Kidney epithelial cell (primary cell): ENCODE results near the gene CISH. TPM values are rescaled to one million over a fixed set of nuclear protein-coding genes. Genes with fewer than 3 reads are reported as not detected.
A peak's percentile ranks its signal among the peaks of the same experiment; 100 is the strongest.

ENCODE experiments used
- DNase-seq: peaks from one replicate; pipeline ENCODE4 v3.0.0-alpha.2; 2010; ENCODE audit warnings: low read depth
- H3K27me3 ChIP-seq: 2 replicates; pipeline ENCODE4 v1.6.0; 2011; ENCODE audit warnings: low read length; ENCODE audit not compliant: control insufficient read depth, insufficient read depth
- H3K36me3 ChIP-seq: 2 replicates; pipeline ENCODE4 v1.5.1; 2011; ENCODE audit warnings: low read length; ENCODE audit not compliant: control insufficient read depth, insufficient read depth
- H3K4me3 ChIP-seq: 2 replicates; pipeline ENCODE4 v1.5.1; 2011; ENCODE audit warnings: low read depth, mild to moderate bottlenecking, control low read depth, low read length
- CTCF ChIP-seq: IDR thresholded peaks from 2 replicates; pipeline ENCODE4 v1.5.1; 2011; ENCODE audit warnings: mild to moderate bottlenecking, moderate library complexity, low read length, control low read depth, inconsistent platforms; ENCODE audit not compliant: insufficient read depth, poor library complexity, severe bottlenecking
- total RNA-seq: library from RNA; depleted of rRNA; stranded (reverse); fragments of >200 nt; gene quantifications from 2 replicates; pipeline ENCODE4 v1.2.3, GENCODE V29; 2015

CISH gene
- total RNA-seq, 1 donor from 2014 or later: 4.8 TPM

GRCh38 chr3:50616003-50616769 lies 4.6 kb upstream of the CISH start:
- H3K4me3 ChIP-seq: peak overlapping the region; percentile 44
- peak; percentile 100 for TF ChIP-seq CTCF
- peaks cover 8% of the 10 kb centered on the region for H3K27me3 ChIP-seq
- no peak for DNase-seq
- H3K36me3 ChIP-seq: no peaks in the 10 kb centered on the region

DNA sequence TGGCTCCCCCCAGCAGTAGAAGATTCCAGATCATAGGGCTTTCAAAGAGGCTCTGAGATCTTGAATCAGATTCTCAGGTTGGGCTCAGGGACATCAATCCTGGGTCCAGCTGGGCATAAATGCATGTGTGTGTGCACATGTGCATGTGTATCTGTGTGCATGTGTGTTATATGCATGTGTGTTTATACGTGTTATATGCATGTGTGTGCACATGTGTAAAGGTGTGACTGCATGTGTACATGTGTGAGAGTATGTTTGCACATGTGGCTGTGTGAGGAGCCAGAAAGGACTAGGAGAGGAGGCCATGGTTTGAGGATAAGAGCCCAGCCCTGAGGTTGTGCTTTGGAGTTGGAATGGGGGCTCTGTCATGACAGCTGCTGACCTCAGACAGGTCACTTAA lies 3.6 kb upstream of the CISH start:
- Histone ChIP-seq H3K36me3 (no peaks in the 10 kb centered on the region), H3K27me3 (peaks cover 8% of the 10 kb centered on the region), H3K4me3 (no peak overlapping the region)
- TF ChIP-seq CTCF: no peak
- DNase-seq: no peak

DNA sequence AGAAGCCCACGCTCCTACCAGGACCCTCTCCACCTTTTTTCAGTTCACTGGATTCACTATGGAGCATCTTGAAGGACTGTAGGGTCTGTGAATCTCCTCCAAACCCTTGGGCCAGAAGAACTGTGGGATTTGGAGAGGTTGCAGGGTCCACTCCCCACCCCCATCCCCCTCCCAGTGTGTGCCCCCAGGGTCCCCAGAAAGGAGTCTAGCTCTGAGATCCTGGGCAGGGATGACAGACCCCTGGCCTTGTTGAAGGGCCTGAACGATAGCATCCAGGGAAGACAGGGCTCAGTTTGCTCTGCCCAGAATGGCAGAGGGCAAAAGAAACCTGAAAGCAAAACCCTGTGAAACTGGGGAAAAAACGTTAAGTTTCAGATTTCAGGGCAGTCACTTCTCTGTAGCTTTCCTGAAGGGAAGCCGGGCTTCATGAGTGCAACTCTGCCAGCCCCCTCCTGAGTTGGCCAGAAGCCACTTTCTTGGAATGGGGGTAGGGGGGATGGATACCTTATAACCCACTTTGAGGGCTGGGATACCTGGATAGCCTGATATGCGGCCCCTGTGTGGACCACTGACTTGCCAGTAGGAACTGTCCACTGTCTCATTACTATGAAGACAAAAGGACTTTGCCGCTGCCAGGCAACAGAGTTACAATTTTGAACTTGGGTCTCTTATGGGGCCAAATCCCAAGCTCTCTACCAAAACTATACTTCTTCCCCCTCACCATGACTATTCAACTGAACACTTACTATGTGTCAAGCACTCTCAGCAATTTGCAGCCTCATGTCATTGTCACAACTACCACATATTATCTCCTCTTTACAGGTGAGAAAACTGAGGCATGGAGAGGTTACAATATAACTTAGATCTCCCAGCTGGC lies 1.6 kb upstream of the CISH start:
- no peak for TF ChIP-seq CTCF
- Histone ChIP-seq H3K36me3 (no peaks in the 10 kb centered on the region), H3K4me3 (no peak overlapping the region), H3K27me3 (peaks cover 8% of the 10 kb centered on the region)
- DNase-seq: no peak

DNA sequence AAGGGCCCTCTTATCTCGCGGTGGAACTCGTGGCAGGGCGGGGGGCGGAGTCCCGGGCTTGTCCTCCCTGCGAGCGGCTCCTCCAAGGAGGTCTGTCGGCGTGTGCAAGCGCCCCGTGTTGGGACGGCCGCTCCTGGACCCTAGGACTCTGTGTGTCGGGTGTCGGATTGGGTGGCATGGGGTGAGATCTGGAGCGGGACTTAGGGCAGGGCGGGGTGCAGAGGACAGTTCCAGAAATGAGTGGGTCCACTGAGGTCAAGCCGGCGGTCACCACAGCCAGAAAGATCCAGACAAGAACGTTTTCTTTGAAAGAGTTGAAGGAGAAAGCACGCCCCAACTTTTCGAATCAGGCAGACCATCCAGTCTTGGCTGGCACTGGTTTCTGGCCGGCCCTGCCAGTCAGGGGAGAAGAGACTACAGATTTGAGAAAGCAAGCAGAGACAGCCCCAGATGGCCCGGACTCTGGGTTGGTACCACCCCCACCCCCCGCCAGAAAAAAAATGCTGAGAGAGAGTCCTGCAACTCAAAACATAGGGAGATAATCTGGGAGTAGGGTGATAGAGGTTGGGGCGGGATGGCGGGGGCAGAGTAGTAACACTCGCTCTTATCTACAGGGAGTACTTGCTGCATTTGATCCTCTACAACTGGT lies 784 bp upstream of the CISH start:
- Histone ChIP-seq H3K27me3 (peaks cover 8% of the 10 kb centered on the region), H3K36me3 (no peaks in the 10 kb centered on the region), H3K4me3 (peak overlapping the region; percentile 63)
- DNase-seq: no peak
- TF ChIP-seq CTCF: no peak

DNA sequence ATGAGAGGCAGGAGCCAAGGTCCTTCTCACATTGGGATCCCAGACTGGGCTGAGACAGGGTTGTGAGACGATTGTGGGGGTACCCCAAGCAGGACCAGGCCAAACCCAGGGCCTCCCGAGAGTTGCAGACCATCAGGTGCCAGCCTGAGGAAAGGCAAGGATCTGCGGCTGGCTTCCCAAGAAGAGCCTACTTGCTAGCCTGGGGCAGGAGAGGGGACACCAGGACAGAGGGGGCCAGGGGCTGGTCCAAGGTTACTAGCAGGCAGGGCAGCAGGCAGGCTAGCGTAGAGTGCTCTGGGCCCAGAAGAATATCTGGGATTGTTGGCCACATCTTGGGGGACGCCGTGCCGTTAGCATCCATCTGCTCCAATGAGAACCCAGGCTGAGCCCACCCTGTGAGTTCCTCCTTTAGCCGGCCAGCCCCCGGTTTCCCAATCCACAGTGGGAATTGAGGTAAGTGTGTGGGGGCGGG lies 546 bp downstream of the CISH start:
- no peak for DNase-seq
- Histone ChIP-seq H3K27me3 (peaks cover 8% of the 10 kb centered on the region), H3K36me3 (no peaks in the 10 kb centered on the region), H3K4me3 (peak overlapping the region; percentile 63)
- no peak for TF ChIP-seq CTCF
